Measurements from ENCODE around the gene CERS6.

DNA sequence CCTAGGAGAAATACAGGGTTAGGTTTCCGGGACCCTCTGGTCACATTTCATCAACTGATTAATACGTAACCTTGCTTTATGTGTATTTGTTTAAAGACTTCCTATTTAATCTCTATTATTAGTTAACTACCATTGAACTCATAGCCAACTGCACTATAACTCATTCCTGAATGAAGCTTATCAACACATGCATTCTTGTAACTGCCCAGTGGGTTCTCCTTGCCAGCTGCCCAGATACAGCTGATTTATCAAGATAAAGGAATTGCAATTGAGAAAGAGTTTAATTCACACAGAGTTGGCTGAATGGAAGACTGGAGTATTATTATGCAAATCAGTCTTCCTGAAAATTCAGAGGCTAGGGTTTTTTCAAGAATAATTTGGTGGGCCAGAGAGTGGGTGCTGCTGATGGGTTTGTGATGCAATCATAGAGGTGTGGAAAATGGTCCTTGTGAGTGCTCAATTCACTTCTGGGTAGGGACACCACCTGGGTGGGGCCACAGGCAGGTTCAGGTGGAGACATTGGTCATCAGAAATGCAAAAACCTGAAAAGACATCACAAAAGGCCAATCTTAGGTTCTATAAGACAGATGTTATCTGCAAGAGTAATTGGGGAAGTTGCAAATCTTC lies 325.2 kb downstream of the CERS6 start:
- TF ChIP-seq SUZ12 (IDR thresholded peaks at IDR 0.05; ENCODE audit: low read length): no peak
- TF ChIP-seq, protein P1, sequence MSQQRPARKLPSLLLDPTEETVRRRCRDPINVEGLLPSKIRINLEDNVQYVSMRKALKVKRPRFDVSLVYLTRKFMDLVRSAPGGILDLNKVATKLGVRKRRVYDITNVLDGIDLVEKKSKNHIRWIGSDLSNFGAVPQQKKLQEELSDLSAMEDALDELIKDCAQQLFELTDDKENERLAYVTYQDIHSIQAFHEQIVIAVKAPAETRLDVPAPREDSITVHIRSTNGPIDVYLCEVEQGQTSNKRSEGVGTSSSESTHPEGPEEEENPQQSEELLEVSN (IDR thresholded peaks at IDR 0.05): no peak
- peak; percentile 71; the same call in 1 of the 2 replicates for TF ChIP-seq CEBPB (IDR thresholded peaks at IDR 0.05; ENCODE audit: low read depth, low read length)
- no peak for TF ChIP-seq POLR2AphosphoS5 (IDR thresholded peaks at IDR 0.05; ENCODE audit: low read depth, low read length)
- no peak for TF ChIP-seq SRF (IDR thresholded peaks at IDR 0.05; ENCODE audit: low read depth, low read length)
- TF ChIP-seq GTF2F1 (IDR thresholded peaks at IDR 0.05; ENCODE audit: borderline replicate concordance, low read depth, low read length): no peak
- TF ChIP-seq, protein P2, sequence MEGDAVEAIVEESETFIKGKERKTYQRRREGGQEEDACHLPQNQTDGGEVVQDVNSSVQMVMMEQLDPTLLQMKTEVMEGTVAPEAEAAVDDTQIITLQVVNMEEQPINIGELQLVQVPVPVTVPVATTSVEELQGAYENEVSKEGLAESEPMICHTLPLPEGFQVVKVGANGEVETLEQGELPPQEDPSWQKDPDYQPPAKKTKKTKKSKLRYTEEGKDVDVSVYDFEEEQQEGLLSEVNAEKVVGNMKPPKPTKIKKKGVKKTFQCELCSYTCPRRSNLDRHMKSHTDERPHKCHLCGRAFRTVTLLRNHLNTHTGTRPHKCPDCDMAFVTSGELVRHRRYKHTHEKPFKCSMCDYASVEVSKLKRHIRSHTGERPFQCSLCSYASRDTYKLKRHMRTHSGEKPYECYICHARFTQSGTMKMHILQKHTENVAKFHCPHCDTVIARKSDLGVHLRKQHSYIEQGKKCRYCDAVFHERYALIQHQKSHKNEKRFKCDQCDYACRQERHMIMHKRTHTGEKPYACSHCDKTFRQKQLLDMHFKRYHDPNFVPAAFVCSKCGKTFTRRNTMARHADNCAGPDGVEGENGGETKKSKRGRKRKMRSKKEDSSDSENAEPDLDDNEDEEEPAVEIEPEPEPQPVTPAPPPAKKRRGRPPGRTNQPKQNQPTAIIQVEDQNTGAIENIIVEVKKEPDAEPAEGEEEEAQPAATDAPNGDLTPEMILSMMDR (IDR thresholded peaks at IDR 0.05; ENCODE audit: control extremely low read depth in 1 of 3, insufficient read depth in 1 of 3, low read depth in 1 of 3, low read length in 3 of 3): no peak
- no peak for TF ChIP-seq SP4 (IDR thresholded peaks at IDR 0.05; ENCODE audit: low read length)
- TF ChIP-seq, protein P3, sequence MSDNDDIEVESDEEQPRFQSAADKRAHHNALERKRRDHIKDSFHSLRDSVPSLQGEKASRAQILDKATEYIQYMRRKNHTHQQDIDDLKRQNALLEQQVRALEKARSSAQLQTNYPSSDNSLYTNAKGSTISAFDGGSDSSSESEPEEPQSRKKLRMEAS (IDR thresholded peaks at IDR 0.05): no peak
